GM19463 (cell line): ENCODE results near the gene CCL23.

Experiments used
- ATAC-seq: cut with Tn5 transposase; IDR thresholded peaks from one replicate; pipeline ENCODE4 v1.9.1; 2021; ENCODE audit warnings: mild to moderate bottlenecking, moderate library complexity; ENCODE audit not compliant: unreplicated experiment

CCL23 gene

GRCh38 chr17:35972066-35972465 lies 45.7 kb downstream of the CCL23 start:
- no peak for ATAC-seq

GRCh38 chr17:35969558-35970380 lies 48.0 kb downstream of the CCL23 start:
- ATAC-seq = no peak

- ATAC-seq = no peak
Measured at GRCh38 chr17:35968520-35969054, 49.2 kb downstream of the CCL23 start.

GRCh38 chr17:35965272-35965671 lies 52.5 kb downstream of the CCL23 start:
- ATAC-seq = no peak

- ATAC-seq = no peak
Measured at GRCh38 chr17:35963663-35964062, 54.1 kb downstream of the CCL23 start.
